Hepatocyte (in vitro differentiated cells): ENCODE data around the gene MAP4K1. TPM values are rescaled to one million over a fixed set of nuclear protein-coding genes. Genes with fewer than 3 reads are reported as not detected.

Source experiments
- DNase-seq: peaks from one replicate; pipeline ENCODE4 v3.0.0-alpha.2; 2016; ENCODE audit warnings: low spot score
- H2AFZ ChIP-seq: fragments of 200-600 bp; sonication (generic); 2 replicates; pipeline ENCODE4 v1.6.0; 2016; ENCODE audit warnings: antibody characterized with exemption, mild to moderate bottlenecking
- H3K27ac ChIP-seq: fragments of 200-600 bp; sonication (generic); 2 replicates; pipeline ENCODE4 v1.5.1; 2016; ENCODE audit warnings: mild to moderate bottlenecking
- H3K27me3 ChIP-seq: fragments of 200-600 bp; sonication (generic); 2 replicates; pipeline ENCODE4 v1.6.1; 2016
- H3K36me3 ChIP-seq: fragments of 200-600 bp; sonication (generic); replicated peaks from 2 replicates; pipeline ENCODE4 v1.5.1; 2016; ENCODE audit warnings: low read depth; ENCODE audit not compliant: insufficient read depth
- H3K4me1 ChIP-seq: fragments of 200-600 bp; sonication (generic); 2 replicates; pipeline ENCODE4 v1.5.1; 2016; ENCODE audit warnings: mild to moderate bottlenecking, moderate library complexity; ENCODE audit not compliant: insufficient read depth
- H3K4me2 ChIP-seq: fragments of 200-600 bp; sonication (generic); 2 replicates; pipeline ENCODE4 v1.6.0; 2016
- H3K4me3 ChIP-seq: fragments of 200-600 bp; sonication (generic); 2 replicates; pipeline ENCODE4 v1.5.1; 2016; ENCODE audit warnings: mild to moderate bottlenecking
- H3K79me2 ChIP-seq: fragments of 200-600 bp; sonication (generic); 2 replicates; pipeline ENCODE4 v1.6.0; 2017; ENCODE audit warnings: mild to moderate bottlenecking
- H3K9me2 ChIP-seq: fragments of 200-600 bp; sonication (generic); replicated peaks from 2 replicates; pipeline ENCODE4 v1.6.0; 2017; ENCODE audit warnings: mild to moderate bottlenecking; ENCODE audit not compliant: insufficient read depth
- H3K9me3 ChIP-seq: fragments of 200-600 bp; sonication (generic); 2 replicates; pipeline ENCODE4 v1.5.1; 2016; ENCODE audit warnings: low read depth, mild to moderate bottlenecking
- H4K20me1 ChIP-seq: fragments of 200-600 bp; sonication (generic); 2 replicates; pipeline ENCODE4 v1.6.0; 2016; ENCODE audit warnings: mild to moderate bottlenecking; ENCODE audit not compliant: insufficient read depth, poor library complexity, severe bottlenecking
- EZH2 ChIP-seq: fragments of 200-600 bp; sonication (generic); IDR thresholded peaks from 2 replicates; pipeline ENCODE4 v1.6.1; 2016; ENCODE audit warnings: antibody characterized with exemption, mild to moderate bottlenecking, borderline replicate concordance
- EZH2phosphoT487 ChIP-seq: fragments of 200-600 bp; sonication (generic); IDR thresholded peaks from one replicate; pipeline ENCODE4 v1.6.1; 2018; ENCODE audit warnings: antibody characterized with exemption, mild to moderate bottlenecking, low read depth, moderate library complexity; ENCODE audit not compliant: unreplicated experiment, severe bottlenecking
- WGBS: methylation state at CpG from one replicate; pipeline ENCODE4 v1.1.6; 2016; ENCODE audit warnings: low lambda C conversion rate; ENCODE audit errors: missing lambda C conversion rate; 5-methylcytosine and 5-hydroxymethylcytosine counted together
- polyA plus RNA-seq: library from polyadenylated mRNA; unstranded; fragments of >200 nt; fragmentation: Nextera tagmentation; extraction: Ambion mirVana; gene quantifications from 2 replicates; pipeline ENCODE4 v1.2.1, GENCODE V29; 2016
- total RNA-seq: library from RNA; depleted of rRNA; stranded (reverse); fragments of >200 nt; gene quantifications from 2 replicates; pipeline ENCODE4 v1.2.3, GENCODE V29; 2014
- TF ChIP-seq, protein P1 (sequence below): fragments of 200-600 bp; sonication (generic); IDR thresholded peaks from 2 replicates; pipeline ENCODE4 v1.5.1; 2016; ENCODE audit warnings: antibody characterized with exemption, mild to moderate bottlenecking; ENCODE audit not compliant: poor library complexity

MAP4K1 gene
- total and polyA plus RNA-seq, 2 experiments from 2014 or later: 0.57 to 2.6 TPM

DNA sequence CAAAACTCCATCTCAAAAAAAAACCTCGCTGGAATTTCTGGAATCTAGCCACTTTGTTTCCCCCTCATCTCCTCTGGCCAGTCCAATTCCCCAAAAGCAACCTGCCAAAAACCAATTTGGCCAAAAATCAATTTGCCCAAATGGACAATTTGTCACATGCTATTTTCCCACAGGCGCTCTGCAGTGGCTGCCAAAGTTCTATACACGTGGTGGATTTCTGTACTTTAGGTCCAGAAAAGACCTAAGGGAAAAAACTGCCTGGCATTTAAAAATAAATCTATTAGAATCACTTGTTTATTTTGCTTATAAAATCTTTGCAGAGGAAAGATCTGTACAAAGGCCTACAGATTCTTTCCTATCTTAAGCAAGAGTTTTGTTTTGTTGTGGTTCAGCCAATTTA, 79.4 kb downstream of the MAP4K1 start:
- Histone ChIP-seq H2AFZ (no peak overlapping the region), H3K27ac (no peak overlapping the region), H3K4me1 (no peaks in the 10 kb centered on the region), H3K4me2 (no peak overlapping the region), H3K9me3 (no peaks in the 10 kb centered on the region), H4K20me1 (no peaks in the 10 kb centered on the region), H3K9me2 (no peaks in the 10 kb centered on the region), H3K36me3 (no peaks in the 10 kb centered on the region), H3K4me3 (no peak overlapping the region), H3K27me3 (no peaks in the 10 kb centered on the region), H3K79me2 (no peaks in the 10 kb centered on the region)
- TF ChIP-seq EZH2phosphoT487 (no peak), EZH2 (no peak)
- TF ChIP-seq, protein P1, sequence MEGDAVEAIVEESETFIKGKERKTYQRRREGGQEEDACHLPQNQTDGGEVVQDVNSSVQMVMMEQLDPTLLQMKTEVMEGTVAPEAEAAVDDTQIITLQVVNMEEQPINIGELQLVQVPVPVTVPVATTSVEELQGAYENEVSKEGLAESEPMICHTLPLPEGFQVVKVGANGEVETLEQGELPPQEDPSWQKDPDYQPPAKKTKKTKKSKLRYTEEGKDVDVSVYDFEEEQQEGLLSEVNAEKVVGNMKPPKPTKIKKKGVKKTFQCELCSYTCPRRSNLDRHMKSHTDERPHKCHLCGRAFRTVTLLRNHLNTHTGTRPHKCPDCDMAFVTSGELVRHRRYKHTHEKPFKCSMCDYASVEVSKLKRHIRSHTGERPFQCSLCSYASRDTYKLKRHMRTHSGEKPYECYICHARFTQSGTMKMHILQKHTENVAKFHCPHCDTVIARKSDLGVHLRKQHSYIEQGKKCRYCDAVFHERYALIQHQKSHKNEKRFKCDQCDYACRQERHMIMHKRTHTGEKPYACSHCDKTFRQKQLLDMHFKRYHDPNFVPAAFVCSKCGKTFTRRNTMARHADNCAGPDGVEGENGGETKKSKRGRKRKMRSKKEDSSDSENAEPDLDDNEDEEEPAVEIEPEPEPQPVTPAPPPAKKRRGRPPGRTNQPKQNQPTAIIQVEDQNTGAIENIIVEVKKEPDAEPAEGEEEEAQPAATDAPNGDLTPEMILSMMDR: no peak
- no peak for DNase-seq
- 76% methylated on average over 3 of the region's 3 CpGs for WGBS

Other genes with a start within 250 kb of the MAP4K1 start
- 250 and 263 TPM in 2 replicates for gene PSMD8, start 243.4 kb downstream of the MAP4K1 start, total RNA-seq
- 278 and 312 TPM in 2 replicates for gene PSMD8, start 243.4 kb downstream of the MAP4K1 start, polyA plus RNA-seq
- gene GGN, start 229.9 kb downstream of the MAP4K1 start, total RNA-seq: 0.12 and 0.60 TPM in 2 replicates
- gene GGN, start 229.9 kb downstream of the MAP4K1 start, polyA plus RNA-seq: 1.1 and 1.6 TPM in 2 replicates
- 0.68 and 4.0 TPM in 2 replicates for gene SPRED3, start 229.3 kb downstream of the MAP4K1 start, total RNA-seq
- 2.3 and 3.9 TPM in 2 replicates for gene SPRED3, start 229.3 kb downstream of the MAP4K1 start, polyA plus RNA-seq
- 9.9 and 17.3 TPM in 2 replicates for gene FAM98C, start 214.9 kb downstream of the MAP4K1 start, total RNA-seq
- gene FAM98C, start 214.9 kb downstream of the MAP4K1 start, polyA plus RNA-seq: 20.2 and 27.7 TPM in 2 replicates
- 0.07 and 0.36 TPM in 2 replicates for gene RASGRP4, start 191.7 kb downstream of the MAP4K1 start, total RNA-seq
- gene RASGRP4, start 191.7 kb downstream of the MAP4K1 start, polyA plus RNA-seq: 0.44 TPM in 1 of 2 replicates, not detected in the other
- 0.04 and 0.07 TPM in 2 replicates for gene RYR1, start 184.3 kb downstream of the MAP4K1 start, total RNA-seq
- 0.21 and 0.39 TPM in 2 replicates for gene RYR1, start 184.3 kb downstream of the MAP4K1 start, polyA plus RNA-seq
- 309 and 354 TPM in 2 replicates for gene EIF3K, start 1.2 kb upstream of the MAP4K1 start, total RNA-seq
- 170 and 171 TPM in 2 replicates for gene EIF3K, start 1.2 kb upstream of the MAP4K1 start, polyA plus RNA-seq
- gene ACTN4, start 29.7 kb upstream of the MAP4K1 start, total RNA-seq: 278 and 321 TPM in 2 replicates
- 54.4 and 59.3 TPM in 2 replicates for gene ACTN4, start 29.7 kb upstream of the MAP4K1 start, polyA plus RNA-seq
- gene CAPN12, start 126.5 kb upstream of the MAP4K1 start, total RNA-seq: 12.5 and 26.6 TPM in 2 replicates
- gene CAPN12, start 126.5 kb upstream of the MAP4K1 start, polyA plus RNA-seq: 24.3 and 38.9 TPM in 2 replicates
- gene LGALS7, start 155.6 kb upstream of the MAP4K1 start, total RNA-seq: not detected in 2 replicates
- 1.2 TPM in 2 replicates for gene LGALS7, start 155.6 kb upstream of the MAP4K1 start, polyA plus RNA-seq
- 0.64 TPM in 1 of 2 replicates, not detected in the other for gene LGALS7B, start 171.2 kb upstream of the MAP4K1 start, total RNA-seq
- 0.72 TPM in 1 of 2 replicates, not detected in the other for gene LGALS7B, start 171.2 kb upstream of the MAP4K1 start, polyA plus RNA-seq
- 147 and 148 TPM in 2 replicates for gene LGALS4, start 195.0 kb upstream of the MAP4K1 start, total RNA-seq
- 181 and 199 TPM in 2 replicates for gene LGALS4, start 195.0 kb upstream of the MAP4K1 start, polyA plus RNA-seq
- 125 and 133 TPM in 2 replicates for gene ECH1, start 213.8 kb upstream of the MAP4K1 start, total RNA-seq
- 272 and 284 TPM in 2 replicates for gene ECH1, start 213.8 kb upstream of the MAP4K1 start, polyA plus RNA-seq
- 154 and 209 TPM in 2 replicates for gene HNRNPL, start 232.0 kb upstream of the MAP4K1 start, total RNA-seq
- gene HNRNPL, start 232.0 kb upstream of the MAP4K1 start, polyA plus RNA-seq: 169 and 184 TPM in 2 replicates